ENCODE results near the gene PLEKHG4B. TPM values are rescaled to one million over a fixed set of nuclear protein-coding genes. Genes with fewer than 3 reads are reported as not detected.

PLEKHG4B gene
- total and polyA plus RNA-seq, 4 donors = under 0.01 to 0.05 (median 0.01) TPM; not detected in 1

GRCh38 chr5:156411-157072 is 64.6 kb downstream of the PLEKHG4B start (continued):
- no peak for TF ChIP-seq RAD21 (IDR thresholded peaks at IDR 0.05)

GRCh38 chr5:157126-157715 is 65.3 kb downstream of the PLEKHG4B start:
- H3K9me3 ChIP-seq (ENCODE audit: control insufficient read depth in 4 of 4, low read length in 3 of 4) = no peaks in the 10 kb centered on the region
- H3K36me3 ChIP-seq (ENCODE audit: control insufficient read depth in 4 of 4, insufficient read depth in 3 of 4, low read depth in 1 of 4, low read length in 3 of 4) = no peaks in the 10 kb centered on the region
- H3K4me1 ChIP-seq (ENCODE audit: control insufficient read depth in 4 of 4, insufficient read depth in 4 of 4, low read length in 3 of 4) = no peaks in the 10 kb centered on the region
- WGBS = 88% methylated on average over 12 of the region's 12 CpGs
- no peak overlapping the region for H3K9ac ChIP-seq (ENCODE audit: low read depth in 1 of 2, low read length in 2 of 2)
- H3K27ac ChIP-seq (ENCODE audit: low read depth in 1 of 2, low read length in 2 of 2) = no peak overlapping the region
- H3K27me3 ChIP-seq (ENCODE audit: control insufficient read depth in 4 of 4, insufficient read depth in 4 of 4, low read length in 3 of 4) = no peaks in the 10 kb centered on the region
- no peak for DNase-seq (ENCODE audit: low spot score)
- no peak overlapping the region for H3K4me3 ChIP-seq (ENCODE audit: low read depth in 1 of 3, low read length in 3 of 3)
- no peak for TF ChIP-seq RAD21 (IDR thresholded peaks at IDR 0.05)
- TF ChIP-seq EGR1 (IDR thresholded peaks at IDR 0.05; ENCODE audit: low read depth in 2 of 2) = no peak
- no peak for TF ChIP-seq SP1 (IDR thresholded peaks at IDR 0.05)
- no peak for TF ChIP-seq GABPA (IDR thresholded peaks at IDR 0.05 in 1 of 2, conservative IDR thresholded peaks at IDR 0.05 in 1 of 2)
- no peak for TF ChIP-seq RXRA (IDR thresholded peaks at IDR 0.05)
- no peak for TF ChIP-seq CTCF (IDR thresholded peaks at IDR 0.05; ENCODE audit: low read depth, low read length, missing input control)
- TF ChIP-seq HNF4A (conservative IDR thresholded peaks at IDR 0.05) = no peak
- TF ChIP-seq JUND (IDR thresholded peaks at IDR 0.05) = no peak
- TF ChIP-seq FOXA1 (IDR thresholded peaks at IDR 0.05) = no peak
- TF ChIP-seq YY1 (IDR thresholded peaks at IDR 0.05) = no peak
- TF ChIP-seq ATF3 (IDR thresholded peaks at IDR 0.05) = no peak
- no peak for TF ChIP-seq TAF1 (conservative IDR thresholded peaks at IDR 0.05)
- no peak for TF ChIP-seq ZBTB33 (IDR thresholded peaks at IDR 0.05)
- TF ChIP-seq FOXA2 (IDR thresholded peaks at IDR 0.05) = no peak
- no peak for TF ChIP-seq MAX (IDR thresholded peaks at IDR 0.05)
- no peak for TF ChIP-seq NR2F2 (IDR thresholded peaks at IDR 0.05)
- TF ChIP-seq HNF4G (IDR thresholded peaks at IDR 0.05) = no peak
- no peak for TF ChIP-seq REST (IDR thresholded peaks at IDR 0.05)
